Measurements from ENCODE around the gene PCDHGA4. TPM values are rescaled to one million over a fixed set of nuclear protein-coding genes. Genes with fewer than 3 reads are reported as not detected.

Gene PCDHGA4
- total and polyA plus RNA-seq, 2 of the 13 experiments (the other 11 are each of a cell fraction or from before 2014, with no cell fraction given) = 0.49 to 0.58 TPM

- TF ChIP-seq NR2F1 (CRISPR knock-in tag; IDR thresholded peaks at IDR 0.05) (no peak), ZNF550 (CRISPR knock-in tag; IDR thresholded peaks at IDR 0.05; ENCODE audit: borderline replicate concordance) (no peak), ZNF800 (CRISPR knock-in tag; IDR thresholded peaks at IDR 0.05) (no peak)
Measured at GRCh38 chr5:141382469-141383294, 27.9 kb downstream of the PCDHGA4 start, which contains the start of gene PCDHGA7 (continued).

GRCh38 chr5:141383345-141383744, 28.5 kb downstream of the PCDHGA4 start:
- Histone ChIP-seq H3K4me3 (replicated peaks in 1 of 3; ENCODE audit: insufficient read depth in 1 of 3, low read depth in 2 of 3, low read length in 3 of 3) (no peak overlapping the region), H3K36me3 (replicated peaks in 1 of 2; ENCODE audit: control insufficient read depth in 1 of 2, insufficient read depth in 2 of 2, low read length in 2 of 2) (no peaks in the 10 kb centered on the region), H3K4me1 (ENCODE audit: insufficient read depth, low read length) (peaks cover 1% of the 10 kb centered on the region; the same call in 1 of the 2 replicates), H3K27me3 (ENCODE audit: control insufficient read depth in 1 of 2, insufficient read depth in 2 of 2, low read length in 2 of 2) (no peaks in the 10 kb centered on the region), H3K9ac (ENCODE audit: insufficient read depth, low read depth, low read length) (no peak overlapping the region), H4K20me1 (ENCODE audit: insufficient read depth, low read length) (no peaks in the 10 kb centered on the region), H3K27ac (ENCODE audit: extremely low read length, insufficient read depth, low read length) (no peak overlapping the region), H3K4me2 (ENCODE audit: low read depth, low read length) (no peak overlapping the region), H2AFZ (ENCODE audit: low read length) (no peak overlapping the region), H3K79me2 (ENCODE audit: insufficient read depth, low read length) (no peaks in the 10 kb centered on the region), H3K9me3 (ENCODE audit: low read length) (no peaks in the 10 kb centered on the region; the same call in 1 of the 2 replicates)
- FAIRE-seq = no peak
- intact Hi-C loops (cut with micrococcal nuclease; ENCODE audit: unreplicated experiment) (no loop called here), in situ Hi-C loops (cut with HindIII; ENCODE audit: extremely low pct_ligation_motif_present, low pct_unique_long_range_greater_than_20kb) (no loop called here)
- ChIA-PET CTCF (ENCODE audit: low intra/inter-chr PET ratio, low total read pairs) (no interaction called here), POLR2A (no interaction called here)
- DNase-seq (ENCODE audit: low spot score) = no peak
- ATAC-seq = no peak
- WGBS (ENCODE audit: low lambda C conversion rate) = 68% methylated on average over 17 of the region's 21 CpGs
- no TSS peak for BruUV-seq (replicated peaks)
- TF ChIP-seq KMT2B (CRISPR knock-in tag; IDR thresholded peaks at IDR 0.05) (no peak), ZNF12 (CRISPR knock-in tag; IDR thresholded peaks at IDR 0.05) (no peak), ZBTB1 (CRISPR knock-in tag; IDR thresholded peaks at IDR 0.05; ENCODE audit: borderline replicate concordance) (no peak), HMGXB4 (CRISPR knock-in tag; IDR thresholded peaks at IDR 0.05; ENCODE audit: borderline replicate concordance in 1 of 2, low read depth in 1 of 2) (no peak), ZNF737 (CRISPR knock-in tag; IDR thresholded peaks at IDR 0.05; ENCODE audit: borderline replicate concordance) (no peak), ZNF143 (CRISPR knock-in tag; IDR thresholded peaks at IDR 0.05) (no peak), FOXP1 (IDR thresholded peaks at IDR 0.05) (no peak), FOXP1 (CRISPR knock-in tag; IDR thresholded peaks at IDR 0.05) (no peak), AKNA (CRISPR knock-in tag; IDR thresholded peaks at IDR 0.05; ENCODE audit: borderline replicate concordance) (no peak), ZNF124 (CRISPR knock-in tag; IDR thresholded peaks at IDR 0.05) (no peak), SRSF4 (IDR thresholded peaks at IDR 0.05; ENCODE audit: low read depth, low read length, poor library complexity, severe bottlenecking) (no peak)

All from HepG2 (cell line).